HG03280 (cell line): ENCODE results near the gene POTEB2.
"Not testable (repeated sequence)": the region's sequence is repeated elsewhere in the genome, so short reads cannot be mapped to it uniquely, and the experiment has no call there.

Experiments used
- ATAC-seq: cut with Tn5 transposase; IDR thresholded peaks from one replicate; pipeline ENCODE4 v1.9.1; 2021; ENCODE audit warnings: mild to moderate bottlenecking, moderate library complexity; ENCODE audit not compliant: unreplicated experiment

Gene POTEB2

GRCh38 chr15:20866214-20866613 lies at the start of gene POTEB2:
POTEB2 (minus strand) TSS chr15:20866314; CDS start chr15:20866281, 33 bp downstream.
- ATAC-seq = not testable (repeated sequence)

DNA sequence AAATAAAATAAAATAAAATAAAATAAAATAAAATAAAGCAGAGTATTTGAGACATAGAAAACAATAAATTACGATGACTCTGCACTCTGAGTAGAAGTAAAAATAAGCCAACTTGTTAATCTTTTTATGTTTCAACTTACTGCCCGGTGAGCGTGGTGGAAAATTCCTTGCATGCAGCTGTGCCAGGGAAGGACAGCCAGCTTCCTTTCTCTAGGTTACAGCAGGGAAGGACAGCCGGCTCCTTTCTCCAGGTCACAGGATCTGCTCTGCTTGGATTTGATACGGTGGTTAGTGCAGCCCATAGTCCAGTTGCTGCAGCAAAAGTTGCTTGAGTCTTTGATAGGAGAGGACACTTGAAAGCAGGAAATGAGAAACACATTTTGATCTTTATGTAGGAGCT lies 13.8 kb upstream of the POTEB2 start:
- not testable (repeated sequence) for ATAC-seq

DNA sequence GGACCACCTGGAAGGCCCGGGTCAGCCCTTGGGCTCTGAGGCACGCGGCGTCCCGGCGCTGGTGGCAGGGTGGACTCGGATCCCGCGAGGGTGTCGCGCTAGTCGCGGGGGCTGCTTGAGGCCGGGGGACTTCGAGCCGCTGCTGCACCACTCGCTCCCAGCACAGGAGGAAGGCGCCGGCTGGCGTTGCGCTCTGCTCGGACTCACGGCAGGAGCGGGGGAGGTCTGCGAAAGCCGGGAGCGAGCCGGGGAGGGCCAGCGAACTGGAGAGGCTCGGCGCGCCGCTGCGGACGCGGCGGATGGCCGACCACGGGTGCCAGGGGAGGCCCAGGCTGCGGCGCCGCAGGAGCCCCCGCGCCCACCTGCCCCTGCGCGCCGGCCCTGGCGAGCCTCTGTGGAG lies 12.3 kb upstream of the POTEB2 start:
- not testable (repeated sequence) for ATAC-seq

DNA sequence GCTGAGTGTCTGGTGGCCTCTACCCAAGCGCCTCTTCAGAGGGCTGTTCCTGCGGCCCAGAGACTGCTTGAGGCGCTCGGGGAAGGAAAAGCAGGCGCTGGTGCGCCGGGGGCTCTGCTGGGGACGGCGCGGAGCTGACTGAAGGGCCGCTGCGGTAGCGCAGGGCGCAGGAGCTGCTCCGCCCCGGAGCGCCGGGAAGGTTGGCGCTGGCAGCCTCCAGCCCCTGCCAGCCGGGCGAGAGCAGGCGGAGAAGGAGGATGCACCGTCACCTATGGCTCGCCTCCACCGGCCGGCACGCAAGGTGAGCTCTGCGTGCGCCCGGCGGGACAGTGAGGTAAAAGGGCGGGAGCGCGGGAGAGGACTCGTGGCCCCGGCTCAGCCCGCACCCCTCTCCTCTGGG lies 11.7 kb upstream of the POTEB2 start:
- ATAC-seq = not testable (repeated sequence)
